Measurements from ENCODE around the gene SOCS7.

The SOCS7 gene

DNA sequence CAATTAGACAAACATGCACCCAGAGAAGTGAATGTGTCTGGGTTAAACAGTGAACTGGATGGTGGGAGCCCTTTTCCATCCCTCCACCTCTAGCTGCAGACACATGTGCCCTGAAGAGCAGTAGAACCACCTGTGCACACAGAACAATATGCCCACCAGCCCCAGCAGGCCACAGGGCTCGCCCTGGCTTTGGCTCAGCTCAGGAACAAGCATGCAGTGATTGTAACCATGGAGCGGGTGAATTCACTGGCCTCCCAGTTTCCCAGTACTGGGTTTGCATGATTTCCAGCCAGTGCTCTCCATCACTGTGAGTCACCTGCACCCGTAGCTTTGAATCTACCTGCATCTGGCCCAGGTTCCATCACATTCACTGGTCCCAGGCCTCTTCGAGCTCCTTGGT lies 13.1 kb upstream of the SOCS7 start:
- DNase-seq: no peak

- DNase-seq: no peak
Observed at GRCh38 chr17:38339891-38340290, 11.8 kb upstream of the SOCS7 start.

DNA sequence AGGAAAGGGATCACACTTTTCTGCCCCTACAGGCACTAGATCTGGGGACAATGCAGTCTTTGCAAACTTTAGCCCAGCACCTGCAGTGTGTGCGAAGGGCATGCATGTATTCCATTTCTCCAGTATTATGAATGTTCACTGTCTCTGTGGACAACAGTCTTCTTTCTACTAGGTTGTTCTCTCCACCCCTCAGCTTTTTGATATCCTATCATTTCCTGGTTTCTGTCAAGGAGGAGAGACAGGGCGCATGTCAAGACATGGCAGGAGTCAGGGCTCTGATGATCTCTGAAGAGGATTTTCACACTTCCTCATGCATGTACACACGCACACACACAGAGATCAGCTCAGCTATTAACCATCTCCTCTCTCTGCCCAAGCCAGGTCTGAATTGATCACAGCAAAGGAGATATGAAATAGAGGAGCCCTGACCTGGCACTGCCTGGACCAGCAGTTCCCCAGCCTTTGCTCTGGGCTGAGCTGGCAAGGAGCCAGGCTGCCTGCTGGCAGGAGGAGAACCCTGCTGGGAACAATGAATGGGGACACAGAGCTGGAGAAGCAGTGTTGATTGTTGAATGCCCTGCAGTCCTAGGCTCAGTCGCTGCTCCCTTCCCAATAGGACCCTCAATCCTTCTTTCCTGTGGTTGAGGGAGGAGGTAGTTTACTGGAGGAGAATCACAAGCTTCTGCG lies 10.5 kb upstream of the SOCS7 start:
- peak; percentile 58 for DNase-seq

GRCh38 chr17:38342886-38343607 lies 8.6 kb upstream of the SOCS7 start:
- DNase-seq: no peak

DNA sequence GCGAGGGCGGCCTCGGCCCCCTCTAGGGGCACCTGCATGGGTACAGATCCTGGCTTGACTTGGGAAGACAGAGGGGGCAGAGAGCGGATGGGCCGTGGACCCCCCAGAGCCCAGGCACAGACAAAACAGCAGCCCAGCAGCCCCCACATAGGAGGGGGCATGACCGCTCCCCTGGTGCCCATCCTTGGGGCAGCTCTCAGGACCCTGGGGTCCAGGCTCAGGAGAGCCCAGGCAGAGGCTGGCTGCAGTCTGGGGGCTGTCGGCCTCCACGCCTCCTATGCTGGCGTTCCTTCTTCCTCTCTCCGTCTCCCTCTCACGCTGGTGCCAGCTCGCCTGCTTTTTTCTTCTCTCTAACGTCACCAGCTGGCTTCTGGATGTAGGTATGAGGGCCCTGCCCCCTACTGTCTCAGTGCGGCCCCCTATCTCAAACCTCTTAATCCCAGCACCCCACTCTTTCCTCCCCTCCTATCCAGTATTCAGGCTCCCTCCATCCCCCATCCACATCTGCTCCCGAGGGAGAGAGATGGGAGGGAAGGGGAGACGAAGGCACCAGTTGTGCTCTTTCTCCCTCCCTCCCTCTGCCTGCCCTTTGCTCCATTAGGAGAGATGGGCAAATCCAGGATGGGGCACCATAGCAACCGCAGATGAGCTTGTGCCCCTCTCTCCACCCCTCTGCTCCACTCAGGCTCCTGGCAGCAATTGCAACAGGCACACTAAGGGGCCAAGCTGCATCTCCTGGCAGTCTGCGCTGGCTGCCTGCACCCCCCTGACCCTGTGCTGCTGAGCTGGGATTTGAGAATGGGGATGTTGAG lies 7.8 kb upstream of the SOCS7 start, which contains the start of gene GPR179:
Gene GPR179 (minus strand): TSS at position 349 of the 812 bp plus-strand sequence. CDS start 167 bp downstream, at position 182.
- DNase-seq: no peak

GRCh38 chr17:38344420-38344745 lies 7.3 kb upstream of the SOCS7 start:
- DNase-seq: no peak

DNA sequence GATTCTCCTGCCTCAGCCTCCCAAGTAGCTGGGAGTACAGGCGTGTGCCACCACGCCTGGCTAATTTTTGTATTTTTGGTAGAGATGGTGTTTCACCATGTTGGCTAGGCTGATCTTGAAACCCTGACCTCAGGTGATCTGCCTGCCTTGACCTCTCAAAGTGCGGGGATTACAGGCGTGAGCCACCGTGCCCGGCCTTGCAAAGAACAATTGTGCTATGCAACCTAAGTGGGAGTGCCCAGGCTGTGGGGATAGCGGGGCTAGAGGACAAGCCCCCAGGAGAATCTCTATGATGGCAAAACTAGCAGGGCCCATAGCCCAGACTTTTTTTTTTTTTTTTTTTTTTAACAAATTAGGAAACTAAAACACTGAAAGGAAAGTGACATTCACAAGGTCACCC lies 5.9 kb upstream of the SOCS7 start:
- no peak for DNase-seq

GRCh38 chr17:38349097-38349730 lies 2.4 kb upstream of the SOCS7 start:
- DNase-seq: peak; percentile 95

DNA sequence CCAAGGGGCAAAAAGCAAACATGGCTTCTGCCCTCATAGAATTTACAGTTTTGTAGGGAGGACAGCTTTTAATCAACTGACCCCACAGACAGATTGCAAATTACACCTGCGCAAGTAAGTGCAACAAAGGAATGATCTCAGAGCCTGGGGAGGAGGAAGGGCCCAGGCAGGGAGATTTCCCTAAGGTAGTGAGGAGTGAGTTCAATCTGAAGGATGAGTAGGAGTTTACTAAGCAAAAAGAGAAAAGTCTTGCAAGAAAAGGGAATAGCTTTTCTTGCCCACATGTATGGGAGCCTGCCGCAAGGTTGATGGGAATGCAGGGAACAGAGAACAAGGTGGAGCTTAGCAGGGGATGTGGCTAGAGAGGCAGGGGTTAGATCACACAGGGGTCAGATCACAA lies 1.6 kb upstream of the SOCS7 start:
- no peak for DNase-seq

GRCh38 chr17:38352245-38353085 lies 821 bp downstream of the SOCS7 start:
- peak; percentile 56 for DNase-seq

DNA sequence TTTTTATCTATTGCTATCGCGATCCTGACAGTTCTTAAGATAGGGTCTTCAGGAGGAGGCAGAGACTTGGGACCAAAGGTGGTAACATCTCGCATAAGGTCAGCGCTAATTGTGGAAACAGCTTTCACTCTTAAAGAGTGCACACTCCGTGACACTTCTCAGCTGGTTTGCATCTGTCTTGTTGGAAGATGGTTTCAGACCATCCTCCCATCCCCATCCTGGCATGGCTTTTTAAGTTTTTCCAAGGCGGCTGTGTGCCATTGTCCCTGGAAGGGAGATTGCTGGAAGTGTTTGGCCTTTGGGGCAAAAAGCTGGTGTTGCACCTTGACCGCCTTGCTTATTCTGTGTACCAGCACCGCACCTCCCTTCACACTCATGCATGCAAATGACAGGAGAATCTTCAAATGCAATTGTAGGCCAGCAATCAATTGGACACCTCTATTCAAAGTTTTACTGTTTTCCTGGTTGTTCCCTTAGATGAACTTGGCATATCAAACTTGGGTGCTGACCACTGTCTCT lies 1.5 kb downstream of the SOCS7 start:
- no peak for DNase-seq

DNA sequence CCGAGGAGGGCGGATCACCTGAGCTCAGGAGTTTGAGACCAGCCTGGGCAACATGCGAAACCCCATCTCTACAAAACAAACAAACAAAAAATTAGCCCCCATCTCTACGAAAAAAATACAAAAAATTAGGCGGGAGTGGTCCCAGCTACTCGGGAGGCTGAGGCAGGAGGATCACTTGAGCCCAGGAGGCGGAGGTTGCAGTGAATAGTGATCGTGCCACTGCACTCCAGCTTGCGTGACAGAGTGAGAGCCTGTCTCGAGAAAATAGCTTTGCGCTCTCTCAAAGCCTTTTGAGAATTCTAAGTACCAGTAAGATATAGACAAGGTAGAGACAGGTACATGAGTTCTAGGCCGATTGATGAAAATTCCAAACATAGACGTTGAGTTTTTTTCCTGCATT lies 2.0 kb downstream of the SOCS7 start:
- DNase-seq: no peak

DNA sequence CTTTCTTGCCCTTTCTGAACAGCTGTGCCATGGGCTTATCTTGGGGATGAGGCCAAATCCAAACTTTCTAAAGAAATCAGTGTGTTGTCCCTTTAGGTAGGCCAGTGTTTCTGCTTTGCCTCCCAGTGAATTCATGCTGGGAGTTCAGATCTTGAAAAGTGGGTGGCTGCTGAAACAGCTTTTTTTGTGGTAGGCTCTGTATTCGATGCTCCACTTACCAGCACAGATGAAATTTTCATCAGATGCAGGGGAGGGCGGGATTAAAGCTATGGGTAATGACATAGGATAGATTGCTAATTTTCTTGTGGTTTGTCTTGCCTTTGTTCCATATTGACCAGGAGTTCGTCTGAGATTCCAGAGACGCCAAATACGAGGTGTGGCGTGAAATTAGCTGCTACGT lies 2.8 kb downstream of the SOCS7 start:
- DNase-seq: no peak

DNA sequence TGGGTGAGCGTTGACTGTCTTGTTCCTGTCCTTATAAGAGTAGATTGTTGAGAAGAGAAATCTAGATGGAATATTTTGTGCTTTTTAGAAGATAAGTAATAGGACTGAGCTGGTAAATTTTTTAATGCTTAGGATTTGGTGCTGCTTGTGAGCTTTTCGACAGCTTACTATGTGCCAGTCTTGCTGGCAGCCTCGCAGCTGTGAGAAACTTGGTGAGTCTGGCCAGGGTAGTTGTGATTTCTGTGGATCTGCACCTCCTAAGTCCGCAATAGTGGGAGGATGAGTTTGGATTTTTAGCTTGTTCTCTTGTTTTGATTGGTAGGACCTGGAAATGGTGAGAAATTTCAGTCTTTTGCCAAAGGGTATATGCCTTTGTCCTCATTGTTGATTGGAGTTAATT lies 3.6 kb downstream of the SOCS7 start:
- no peak for DNase-seq

DNA sequence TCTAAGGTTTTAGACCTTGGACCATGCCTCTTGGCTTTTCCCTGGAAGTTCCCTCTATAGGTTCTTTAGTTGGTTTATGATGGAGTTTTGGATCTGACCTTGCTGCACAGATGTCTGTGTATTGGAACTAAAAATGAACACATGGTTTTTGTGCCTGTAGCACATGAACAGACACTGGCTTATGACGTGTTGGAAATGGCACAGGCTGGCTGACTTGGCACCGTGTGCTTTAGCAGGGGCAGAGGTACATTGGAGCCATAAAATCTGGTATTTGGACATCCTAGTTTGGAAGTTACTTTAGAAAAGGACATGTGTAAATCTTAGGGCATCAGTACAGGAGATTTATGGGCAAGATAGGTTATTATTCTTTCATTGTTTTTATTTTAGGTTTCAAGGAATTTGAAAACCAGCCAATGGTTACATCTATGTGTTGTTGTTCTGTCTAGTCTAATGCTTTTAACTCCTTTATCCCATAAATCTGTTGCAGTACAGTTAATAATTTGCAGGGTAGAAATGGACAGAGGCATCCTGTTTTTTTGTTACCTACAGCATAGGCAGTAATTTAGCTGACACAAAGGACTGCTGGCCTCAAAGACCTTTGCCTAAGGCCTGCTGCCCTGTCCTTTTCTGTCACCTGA lies 6.0 kb downstream of the SOCS7 start:
- DNase-seq: no peak

DNA sequence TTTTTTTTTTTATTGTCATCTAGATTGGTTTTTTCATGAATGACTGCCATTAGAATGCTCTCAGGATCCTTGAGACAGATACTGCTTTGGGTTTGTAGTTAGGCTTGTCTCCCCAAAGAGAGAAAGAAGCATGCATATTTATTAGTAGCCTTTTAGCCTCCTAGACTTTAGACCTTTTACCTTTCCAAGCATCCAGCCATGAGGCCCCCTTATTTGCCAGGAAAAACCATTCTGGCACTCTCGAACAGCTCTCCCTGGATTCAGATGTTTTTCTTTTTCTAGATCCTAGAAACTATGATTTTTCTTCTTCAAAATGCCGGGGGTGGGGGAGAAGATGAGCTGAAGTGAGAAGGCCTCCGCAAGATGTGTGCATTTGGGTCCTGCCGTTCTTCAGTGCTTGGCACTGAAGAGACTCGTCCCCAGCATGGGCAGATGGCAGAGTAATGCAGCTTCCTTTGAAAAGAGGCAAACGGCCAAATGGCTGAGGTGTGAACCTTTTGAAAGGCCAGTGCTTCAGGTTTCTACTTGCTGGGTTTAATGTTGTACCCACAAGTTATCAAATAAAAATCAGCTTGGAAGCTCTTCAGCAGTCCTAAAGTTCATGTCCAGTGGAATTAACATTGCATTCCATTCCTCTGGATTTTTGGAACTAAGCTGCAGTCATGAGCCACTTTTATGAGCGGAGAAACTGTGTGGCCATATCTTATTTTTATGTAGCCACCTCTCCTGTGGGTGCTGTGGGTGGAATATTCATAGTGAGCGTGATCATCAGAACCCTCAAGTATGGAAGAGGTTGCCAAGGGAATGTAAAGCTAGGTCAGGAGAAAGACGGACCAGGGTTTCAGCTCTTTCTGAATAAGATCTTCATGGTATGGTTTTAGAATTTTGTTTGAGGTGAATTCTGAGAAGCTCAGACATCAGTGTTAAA lies 7.2 kb downstream of the SOCS7 start:
- DNase-seq: no peak

GRCh38 chr17:38361694-38362465 lies 10.2 kb downstream of the SOCS7 start:
- no peak for DNase-seq

GRCh38 chr17:38363016-38363415 lies 11.4 kb downstream of the SOCS7 start:
- DNase-seq: no peak

DNA sequence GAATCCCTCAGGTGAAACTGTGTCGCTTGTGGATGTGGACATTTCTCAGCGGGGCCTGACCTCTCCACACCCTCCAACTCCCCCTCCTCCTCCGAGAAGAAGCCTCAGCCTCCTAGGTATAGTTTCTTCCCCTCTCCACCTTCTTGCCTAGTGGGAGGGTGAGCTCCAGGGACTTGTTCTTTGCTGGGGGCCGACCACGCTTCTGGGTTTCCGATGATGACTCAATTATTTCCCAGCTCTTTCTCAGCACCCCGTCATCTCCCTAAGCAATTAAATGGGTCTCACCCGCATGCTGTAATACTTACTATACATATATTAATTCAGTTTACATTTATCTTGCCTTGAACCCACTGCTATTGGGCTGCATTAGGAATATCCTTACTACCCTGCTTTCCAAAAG lies 13.1 kb downstream of the SOCS7 start:
- DNase-seq: no peak
